GM12878 (cell line): ENCODE results near the gene ARHGEF18. TPM values are rescaled to one million over a fixed set of nuclear protein-coding genes. Genes with fewer than 3 reads are reported as not detected.

Source experiments
- ATAC-seq: fragments of 200-7000 bp; cut with Tn5 transposase; 3 replicates; pipeline ENCODE4 v1.9.1; 2020; ENCODE audit warnings: mild to moderate bottlenecking, moderate library complexity
- BruUV-seq: library from RNA; stranded (reverse); fragments of 400-500 nt; replicated peaks from 2 replicates; lab custom pipeline; 2021; lab: Mats Ljungman, UMichigan
- CTCF ChIA-PET: fragments of 300-600 bp; sonication (Branson Sonifier 250); formaldehyde crosslinking; extraction: SDS; loops from one replicate; lab custom pipeline; 2021; ENCODE audit warnings: inconsistent platforms; lab: Yijun Ruan, JAX
- POLR2A ChIA-PET: fragments of 350-600 bp; formaldehyde crosslinking; extraction: SDS; loops from one replicate; lab custom pipeline; 2021; ENCODE audit warnings: inconsistent platforms; lab: Charles Lee
- RAD21 ChIA-PET: fragments of 300-600 bp; sonication (Branson Sonifier 250); formaldehyde crosslinking; loops from one replicate; lab custom pipeline; 2023; ENCODE audit warnings: antibody characterized with exemption; ENCODE audit not compliant: unreplicated experiment; lab: Charles Lee
- SMC1A ChIA-PET: fragments of 300-600 bp; sonication (Branson Sonifier 250); formaldehyde crosslinking; loops from one replicate; lab custom pipeline; 2023; ENCODE audit not compliant: unreplicated experiment, uncharacterized antibody; lab: Charles Lee
- DNase-seq: peaks from one replicate; pipeline ENCODE4 v3.0.0-alpha.2; 2011; ENCODE audit warnings: low read depth, low spot score
- FAIRE-seq: peaks from 3 replicates; lab custom pipeline; 2011; peaks lifted over from hg19 to GRCh38; lab: Jason Lieb, UNC
- H2AFZ ChIP-seq: 2 replicates; pipeline ENCODE4 v1.6.0; 2011; ENCODE audit warnings: low read depth, low read length, control low read depth; ENCODE audit not compliant: control insufficient read depth
- H3K27ac ChIP-seq: 2 replicates; pipeline ENCODE4 v1.5.1; 2011; ENCODE audit warnings: control low read depth; ENCODE audit not compliant: control insufficient read depth, insufficient read depth
- H3K27me3 ChIP-seq, 2 experiments: replicated peaks in 1 of 2; 2 replicates each; pipeline versions ENCODE4 v1.6.0 to v1.6.1; 2011; ENCODE audit warnings: low read length in 1 of 2; ENCODE audit not compliant: control insufficient read depth in 2 of 2, insufficient read depth in 2 of 2
- H3K36me3 ChIP-seq, 2 experiments: 2 replicates each; pipeline ENCODE4 v1.5.1; 2011; ENCODE audit warnings: low read length in 1 of 2; ENCODE audit not compliant: control insufficient read depth in 2 of 2, insufficient read depth in 2 of 2
- H3K4me1 ChIP-seq: 2 replicates; pipeline ENCODE4 v1.6.1; 2011; ENCODE audit warnings: mild to moderate bottlenecking, low read length, moderate library complexity, mixed read lengths; ENCODE audit not compliant: control insufficient read depth, insufficient read depth
- H3K4me2 ChIP-seq: 2 replicates; pipeline ENCODE4 v1.6.0; 2011; ENCODE audit warnings: control low read depth; ENCODE audit not compliant: control insufficient read depth, insufficient read depth
- H3K4me3 ChIP-seq: fragments of 200-600 bp; sonication (generic); 2 replicates; pipeline ENCODE4 v1.5.1; 2016
- H3K79me2 ChIP-seq: 2 replicates; pipeline ENCODE4 v1.6.0; 2011; ENCODE audit warnings: low read length; ENCODE audit not compliant: control insufficient read depth, insufficient read depth
- H3K9ac ChIP-seq: 2 replicates; pipeline ENCODE4 v1.8.0; 2011; ENCODE audit warnings: low read length, control low read depth, mixed read lengths; ENCODE audit not compliant: control insufficient read depth, insufficient read depth
- H3K9me3 ChIP-seq: replicated peaks from 3 replicates; pipeline ENCODE4 v1.5.1; 2011; ENCODE audit warnings: mild to moderate bottlenecking, low read length; ENCODE audit not compliant: control insufficient read depth, insufficient read depth
- H4K20me1 ChIP-seq: 2 replicates; pipeline ENCODE4 v1.6.0; 2011; ENCODE audit not compliant: control insufficient read depth, insufficient read depth
- CBX3 ChIP-seq: fragments of 200-600 bp; sonication (generic); IDR thresholded peaks from 2 replicates; pipeline ENCODE4 v1.6.1; 2016; ENCODE audit warnings: low read depth, borderline replicate concordance
- in situ Hi-C: fragments of 300-500 bp; cut with MboI; formaldehyde crosslinking; loops from 9 replicates; pipeline ENCODE4 v1.14.3; 2018; ENCODE audit warnings: mixed read lengths
- intact Hi-C: fragments of 100-400 bp; cut with micrococcal nuclease; formaldehyde crosslinking; loops from one replicate; pipeline ENCODE4 v1.14.2; 2022; ENCODE audit not compliant: unreplicated experiment
- polyA plus RNA-seq, 11 experiments: library from polyadenylated mRNA; depleted of rRNA in 4 of 11; unstranded in 6 of 11; stranded (reverse) in 5 of 11; fragments of >200 nt; fragmentation: Nextera tagmentation in 4 of 11; fragmentation: Illumina TruSeq in 1 of 11; extraction: Ambion mirVana in 4 of 11; extraction: Trizol in 1 of 11; gene quantifications; 1 replicate in 1 of 11; 2 replicates in 10 of 11; pipeline versions ENCODE4 v1.2.1 to v1.2.3, GENCODE V29; 2011 to 2016; ENCODE audit warnings: inconsistent platforms in 2 of 11, missing spikeins in 2 of 11, low read depth in 1 of 11
- total RNA-seq, 4 experiments: library from RNA; depleted of rRNA in 3 of 4; stranded (reverse); fragments of >200 nt in 3 of 4; fragmentation: Illumina TruSeq in 1 of 4; extraction: Trizol in 1 of 4; gene quantifications; 2 replicates each; pipeline versions ENCODE4 v1.2.1 to v1.2.3, GENCODE V29; 2013 to 2021
- TF ChIP-seq, protein P1 (sequence below): fragments of 450-650 bp; IDR thresholded peaks from 2 replicates; pipeline ENCODE4 v1.6.1; 2018; ENCODE audit warnings: borderline replicate concordance, mild to moderate bottlenecking; ENCODE audit not compliant: partially characterized antibody

Gene ARHGEF18
- total and polyA plus RNA-seq, 10 of the 15 experiments (the other 5 are each of a cell fraction or from before 2014, with no cell fraction given), result 0.31 to 32.3 (median 13.4) TPM

- no peak for FAIRE-seq
- Histone ChIP-seq H3K4me1 (peaks cover 9% of the 10 kb centered on the region), H3K36me3 (no peaks in the 10 kb centered on the region), H3K4me3 (no peak overlapping the region), H2AFZ (no peak overlapping the region), H3K9me3 (no peaks in the 10 kb centered on the region; the same call in 2 of the 3 replicates), H4K20me1 (no peaks in the 10 kb centered on the region), H3K27me3 (no peaks in the 10 kb centered on the region), H3K79me2 (no peaks in the 10 kb centered on the region), H3K9ac (no peak overlapping the region), H3K4me2 (no peak overlapping the region), H3K27ac (no peak overlapping the region)
- intact Hi-C loops, result no loop called here
- DNase-seq, result no peak
- SMC1A ChIA-PET, result interaction anchor here (1.3 kb wide), 1 partner anchor 210 kb away, joined by 4 read pairs; no protein-coding TSS in a partner anchor
- TF ChIP-seq, protein P1, sequence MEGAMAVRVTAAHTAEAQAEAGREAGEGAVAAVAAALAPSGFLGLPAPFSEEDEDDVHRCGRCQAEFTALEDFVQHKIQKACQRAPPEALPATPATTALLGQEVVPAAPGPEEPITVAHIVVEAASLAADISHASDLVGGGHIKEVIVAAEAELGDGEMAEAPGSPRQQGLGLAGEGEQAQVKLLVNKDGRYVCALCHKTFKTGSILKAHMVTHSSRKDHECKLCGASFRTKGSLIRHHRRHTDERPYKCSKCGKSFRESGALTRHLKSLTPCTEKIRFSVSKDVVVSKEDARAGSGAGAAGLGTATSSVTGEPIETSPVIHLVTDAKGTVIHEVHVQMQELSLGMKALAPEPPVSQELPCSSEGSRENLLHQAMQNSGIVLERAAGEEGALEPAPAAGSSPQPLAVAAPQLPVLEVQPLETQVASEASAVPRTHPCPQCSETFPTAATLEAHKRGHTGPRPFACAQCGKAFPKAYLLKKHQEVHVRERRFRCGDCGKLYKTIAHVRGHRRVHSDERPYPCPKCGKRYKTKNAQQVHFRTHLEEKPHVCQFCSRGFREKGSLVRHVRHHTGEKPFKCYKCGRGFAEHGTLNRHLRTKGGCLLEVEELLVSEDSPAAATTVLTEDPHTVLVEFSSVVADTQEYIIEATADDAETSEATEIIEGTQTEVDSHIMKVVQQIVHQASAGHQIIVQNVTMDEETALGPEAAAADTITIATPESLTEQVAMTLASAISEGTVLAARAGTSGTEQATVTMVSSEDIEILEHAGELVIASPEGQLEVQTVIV, result peak; percentile 21
- no peak for TF ChIP-seq CBX3
- POLR2A ChIA-PET, result no interaction called here
- no peak for ATAC-seq
- in situ Hi-C loops, result no loop called here
- no TSS peak for BruUV-seq
- RAD21 ChIA-PET, result no interaction called here
- CTCF ChIA-PET, result interaction anchor here (1.2 to 2.4 kb wide), 3 partner anchors 9 to 17 kb away, joined by 3 to 12 read pairs (median 5); no protein-coding TSS in a partner anchor
These were observed 9.4 kb downstream of the ARHGEF18 start for GRCh38 chr19:7358102-7358597.
